ENCODE measurements around the gene AP1AR.
"Not testable (repeated sequence)": the region's sequence is repeated elsewhere in the genome, so short reads cannot be mapped to it uniquely, and the experiment has no call there.

The AP1AR gene

DNA sequence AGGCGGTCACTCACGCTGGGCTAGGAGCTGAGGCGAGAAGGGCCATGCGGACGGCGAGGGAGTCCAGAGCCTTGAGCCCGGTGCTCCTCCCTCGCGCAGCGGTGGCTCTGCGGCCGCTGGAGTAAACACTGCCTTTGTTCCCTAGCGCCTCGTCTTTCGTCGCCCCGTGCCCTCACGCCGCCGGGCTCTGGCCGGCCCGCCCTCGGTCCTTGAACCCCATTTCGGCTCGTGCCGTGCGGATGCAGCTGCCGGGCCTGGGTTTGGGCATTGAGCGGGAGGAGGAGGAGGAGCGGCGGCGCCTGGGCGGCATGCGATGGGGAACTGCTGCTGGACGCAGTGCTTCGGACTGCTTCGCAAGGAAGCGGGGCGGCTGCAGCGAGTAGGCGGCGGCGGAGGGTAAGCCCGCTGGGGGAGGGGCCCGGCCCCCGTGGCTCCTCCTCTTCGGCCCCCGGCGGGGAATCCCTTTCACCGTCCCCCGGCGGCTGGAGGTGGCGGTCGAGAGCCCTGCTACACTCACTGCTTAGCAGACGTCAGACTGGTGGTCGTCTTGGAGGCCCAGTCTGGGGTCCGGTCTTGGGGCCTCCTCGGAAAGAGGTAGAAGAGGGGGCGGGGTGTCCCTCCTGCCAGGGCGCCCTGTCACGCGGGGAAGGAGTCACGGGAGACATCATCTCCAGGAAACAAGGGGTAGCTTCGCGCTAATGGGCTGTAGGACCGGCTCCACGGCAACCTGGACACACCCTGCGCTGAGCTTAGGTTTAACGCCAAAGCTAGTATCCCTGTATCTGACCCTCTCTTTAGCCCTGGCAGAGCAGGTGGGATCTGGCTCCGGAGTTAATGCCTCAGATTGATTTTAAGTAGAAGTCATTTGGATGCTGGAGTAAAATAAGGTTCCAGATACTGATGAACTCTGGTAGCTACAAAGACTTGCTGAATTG lies at the start of gene AP1AR:
AP1AR (plus strand) TSS at position 9 of the 935 bp plus-strand sequence; CDS start at position 314, 305 bp downstream.
- peak; percentile 91 for DNase-seq (ENCODE audit: low spot score)

- no peak for DNase-seq (ENCODE audit: low spot score)
Measured at GRCh38 chr4:112182604-112183003, 49.0 kb upstream of the AP1AR start.

DNA sequence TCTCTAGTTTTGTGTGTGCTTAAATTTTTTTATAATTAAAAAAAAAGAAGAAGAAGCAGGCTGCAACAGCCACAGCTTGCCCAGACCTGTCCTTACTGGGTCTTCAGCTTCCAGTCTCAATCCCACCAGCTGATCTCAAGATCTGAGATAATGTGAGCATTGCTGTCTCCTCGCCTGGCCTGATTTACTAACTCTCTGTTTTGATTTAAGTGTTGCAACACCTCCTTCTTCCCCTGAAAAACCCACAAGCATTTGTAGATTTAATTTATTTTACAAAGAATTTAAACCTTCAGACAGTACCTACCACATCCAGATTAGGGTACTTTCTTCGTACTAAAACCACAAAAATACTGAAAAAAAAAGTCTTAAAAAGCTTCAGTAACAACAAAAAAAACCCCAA lies 48.3 kb upstream of the AP1AR start:
- no peak for DNase-seq (ENCODE audit: low spot score)

DNA sequence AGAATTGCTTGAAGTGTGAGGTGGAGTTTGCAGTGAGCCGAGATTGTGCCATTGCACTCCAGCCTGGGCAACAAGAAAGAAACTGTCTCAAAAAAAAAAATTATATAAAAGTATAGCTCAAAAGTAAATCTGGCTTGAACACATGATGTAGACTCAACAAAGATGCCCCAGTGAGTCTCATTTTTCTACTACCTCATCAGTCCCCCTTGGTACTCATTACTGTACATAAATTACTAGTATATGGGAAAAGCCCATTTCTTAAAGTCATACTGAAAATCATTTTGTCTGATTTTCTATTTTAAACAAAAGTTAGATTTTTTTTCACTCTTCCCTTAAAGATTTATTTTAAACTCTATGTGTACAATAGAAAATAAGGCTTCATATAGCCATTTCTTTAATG lies 47.1 kb upstream of the AP1AR start:
- DNase-seq (ENCODE audit: low spot score), result no peak

- no peak for DNase-seq (ENCODE audit: low spot score)
Measured at GRCh38 chr4:112185334-112185733, 46.3 kb upstream of the AP1AR start.

DNA sequence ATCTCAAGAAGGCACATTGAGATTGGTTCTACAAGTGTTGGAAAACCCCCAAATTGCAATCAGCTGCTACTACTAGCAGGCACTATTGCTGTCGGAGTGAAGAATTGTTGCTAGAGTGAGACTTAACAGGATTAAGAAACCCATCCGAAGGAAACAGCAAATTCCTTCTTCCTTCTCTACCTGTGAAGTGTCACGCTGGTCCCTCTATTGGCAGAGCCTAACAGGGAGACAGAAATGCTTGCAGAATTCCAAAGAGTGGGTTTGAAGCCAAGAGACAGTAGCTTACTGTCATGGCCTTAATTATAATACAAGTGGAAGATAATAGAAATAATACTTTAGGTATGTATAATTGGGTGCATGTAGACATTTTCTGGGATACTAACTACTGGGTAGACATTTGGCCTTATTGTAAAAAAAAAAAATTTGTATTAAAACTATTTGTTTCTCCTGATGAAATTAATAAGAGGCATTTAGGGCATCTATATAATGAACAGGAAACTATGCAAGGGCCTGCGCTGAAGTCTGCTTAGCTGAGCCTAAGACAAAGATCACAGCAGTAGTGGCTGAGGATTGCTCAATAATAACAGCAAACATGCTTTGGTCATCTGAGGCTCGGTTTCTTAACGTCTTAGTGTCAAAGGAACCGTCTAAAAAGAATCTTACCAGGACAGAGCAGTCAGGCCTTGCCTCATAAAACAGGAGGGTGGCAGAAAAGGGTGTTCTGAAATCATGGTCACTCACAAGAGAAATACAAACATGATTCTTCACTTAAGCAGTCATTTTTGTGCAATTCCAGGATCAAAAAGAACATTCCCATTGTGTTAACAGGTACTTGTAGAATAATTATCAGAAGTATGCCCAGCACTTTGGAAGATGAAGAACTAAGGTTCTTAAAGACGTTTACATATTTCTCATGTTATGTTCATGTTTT lies 45.6 kb upstream of the AP1AR start:
- no peak for DNase-seq (ENCODE audit: low spot score)

DNA sequence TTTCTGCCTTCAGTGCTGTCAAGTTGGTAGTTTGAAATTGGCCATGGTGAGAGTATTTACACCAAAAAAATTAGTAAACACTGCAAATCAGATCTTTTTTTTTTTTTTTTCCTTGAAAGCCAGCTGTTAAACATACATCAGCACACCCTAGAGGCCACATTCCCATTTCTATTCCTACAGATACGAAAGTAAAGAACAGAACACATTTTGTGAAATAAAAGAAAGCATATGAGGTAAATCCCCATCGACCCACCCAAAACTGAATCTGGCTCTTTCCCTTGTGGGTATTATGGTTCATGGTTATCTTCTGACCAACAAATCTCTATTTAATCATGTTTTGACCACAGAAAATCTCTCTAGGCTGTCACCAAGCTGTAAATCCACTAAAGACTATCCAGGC lies 41.8 kb upstream of the AP1AR start:
- no peak for DNase-seq (ENCODE audit: low spot score)

DNA sequence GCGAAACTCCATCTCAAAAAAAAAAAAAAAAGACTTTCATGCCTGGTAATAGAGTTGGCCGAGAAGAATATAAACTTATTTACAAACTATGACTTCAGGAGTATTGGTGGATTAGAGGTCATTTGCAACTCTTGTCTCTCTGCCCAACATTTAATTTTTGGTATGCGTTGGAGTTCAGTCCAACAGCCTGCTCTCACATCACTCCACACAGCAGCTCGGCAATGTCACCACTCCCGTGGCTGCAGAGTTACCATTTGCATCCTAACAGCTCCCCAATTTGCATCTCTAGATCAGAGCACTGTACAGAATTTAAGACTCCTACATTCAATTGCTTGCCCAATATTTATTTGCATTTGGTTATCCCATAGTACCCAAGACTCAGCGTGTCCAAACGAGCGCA lies 40.9 kb upstream of the AP1AR start:
- no peak for DNase-seq (ENCODE audit: low spot score)

DNA sequence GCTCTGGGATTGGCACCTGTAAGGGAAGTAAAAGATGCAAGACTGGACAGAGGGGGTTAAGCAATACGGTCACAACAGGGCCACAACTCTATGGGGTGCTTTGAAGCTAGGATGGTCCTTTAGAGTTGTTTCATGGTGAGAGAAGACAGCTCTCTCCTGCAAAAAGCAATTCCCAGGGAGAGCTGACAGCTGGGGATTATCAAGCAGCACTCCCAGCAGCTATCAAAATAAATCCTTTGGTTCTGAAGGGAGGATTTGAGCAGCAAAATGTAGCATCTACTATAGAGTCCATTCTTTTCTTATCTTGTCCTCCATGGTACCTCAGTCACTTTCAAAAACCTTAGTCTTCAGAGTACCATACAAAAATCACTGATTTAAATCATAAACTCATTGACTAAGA lies 35.1 kb upstream of the AP1AR start:
- no peak for DNase-seq (ENCODE audit: low spot score)

DNA sequence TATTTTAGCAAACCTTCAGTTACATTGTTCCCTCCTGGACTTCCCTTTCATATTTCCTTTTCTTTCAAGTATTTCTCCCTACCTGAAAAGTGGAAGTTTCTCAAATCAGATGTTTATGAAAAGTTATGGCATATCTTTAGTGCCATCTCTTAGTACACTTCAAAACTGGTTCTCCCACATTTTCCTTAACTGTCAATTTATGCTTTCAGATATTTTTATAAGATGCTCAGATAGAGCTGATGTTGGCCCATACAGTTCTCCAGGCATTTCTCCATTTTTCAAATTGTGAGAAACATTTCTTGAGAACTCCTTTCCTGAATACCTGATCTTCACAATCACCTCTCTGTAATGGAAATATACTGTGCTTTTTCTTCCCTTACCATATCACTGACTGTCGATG lies 32.5 kb upstream of the AP1AR start:
- no peak for DNase-seq (ENCODE audit: low spot score)

- no peak for DNase-seq (ENCODE audit: low spot score)
Measured at GRCh38 chr4:112201915-112202505, 29.6 kb upstream of the AP1AR start.

DNA sequence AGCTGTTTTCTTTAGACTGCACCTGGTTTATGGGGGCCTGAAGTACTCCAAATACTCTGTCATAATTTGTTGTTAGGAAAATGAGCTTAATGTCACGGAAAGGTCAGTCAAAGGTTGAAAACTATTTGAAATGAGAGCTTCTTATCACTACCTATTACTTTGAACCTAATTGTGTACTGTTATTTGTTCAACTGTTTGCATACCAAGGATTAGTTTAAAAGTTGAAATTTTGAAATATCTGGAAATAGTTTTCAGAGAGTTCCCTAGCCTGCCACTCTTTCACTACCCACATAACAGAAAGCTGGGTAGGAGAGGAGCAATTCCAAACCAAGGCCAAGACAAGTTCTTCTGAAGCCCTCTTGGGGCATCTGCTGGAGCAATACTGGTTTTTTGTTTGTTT lies 28.0 kb upstream of the AP1AR start:
- DNase-seq (ENCODE audit: low spot score), result no peak

GRCh38 chr4:112206431-112206830 lies 25.2 kb upstream of the AP1AR start:
- DNase-seq (ENCODE audit: low spot score), result no peak

DNA sequence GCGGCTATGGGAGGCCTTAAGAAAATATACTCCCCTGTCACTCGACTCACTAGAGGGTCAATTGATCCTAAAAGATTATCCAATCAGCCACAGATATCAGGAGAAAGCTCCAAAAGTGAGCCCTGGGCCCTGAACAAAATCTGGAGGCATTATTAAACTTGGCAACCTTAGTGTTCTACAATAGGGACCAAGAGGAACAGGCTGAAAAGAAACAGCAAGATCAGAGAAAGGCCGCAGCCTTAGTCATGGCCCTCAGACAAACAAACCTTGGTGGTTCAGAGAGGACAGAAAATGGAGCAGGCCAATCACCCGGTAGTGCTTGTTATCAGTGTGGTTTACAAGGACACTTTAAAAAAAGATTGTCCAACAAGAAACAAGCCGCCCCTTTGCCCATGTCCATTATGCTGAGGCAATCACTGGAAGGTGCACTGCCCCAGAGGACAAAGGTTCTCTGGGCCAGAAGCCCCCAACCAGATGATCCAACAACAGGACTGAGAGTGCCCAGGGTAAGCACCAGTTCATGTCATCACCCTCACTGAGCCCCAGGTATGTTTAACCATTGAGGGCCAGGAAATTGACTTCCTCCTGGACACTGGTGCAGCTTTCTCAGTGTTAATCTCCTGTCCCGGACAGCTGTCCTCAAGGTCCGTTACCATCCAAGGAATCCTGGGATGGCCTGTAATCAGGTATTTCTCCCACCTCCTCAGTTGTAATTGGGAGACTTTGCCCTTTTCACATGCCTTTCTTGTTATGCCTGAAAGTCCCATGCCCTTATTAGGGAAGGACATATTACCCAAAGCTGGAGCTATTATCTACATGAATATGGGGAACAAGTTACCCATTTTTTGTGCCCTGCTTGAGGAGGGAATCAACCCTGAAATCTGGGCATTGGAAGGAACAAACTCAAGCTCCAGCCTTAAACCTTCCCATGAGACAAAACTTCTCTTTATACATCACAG lies 23.2 kb upstream of the AP1AR start:
- DNase-seq (ENCODE audit: low spot score), result not testable (repeated sequence)

DNA sequence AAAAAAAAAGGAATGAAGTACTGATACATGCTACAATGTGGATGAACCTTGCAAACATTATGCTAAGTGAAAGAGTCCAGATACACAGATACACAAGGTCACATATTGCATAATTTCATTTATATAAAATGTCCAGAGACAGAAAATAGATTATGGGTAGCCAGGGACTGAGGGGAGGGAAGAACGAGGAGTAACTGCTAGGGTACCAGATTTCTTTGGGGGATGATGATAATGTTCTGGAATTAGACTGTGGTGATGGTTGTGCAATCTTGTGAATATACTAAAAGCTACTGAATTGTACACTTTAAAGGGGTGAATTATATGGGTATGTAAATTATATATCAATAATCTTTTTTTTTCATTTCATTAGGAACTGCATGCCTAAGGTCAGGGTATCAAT lies 20.8 kb upstream of the AP1AR start:
- DNase-seq (ENCODE audit: low spot score), result no peak

- no peak for DNase-seq (ENCODE audit: low spot score)
Measured at GRCh38 chr4:112213091-112213490, 18.5 kb upstream of the AP1AR start.

DNA sequence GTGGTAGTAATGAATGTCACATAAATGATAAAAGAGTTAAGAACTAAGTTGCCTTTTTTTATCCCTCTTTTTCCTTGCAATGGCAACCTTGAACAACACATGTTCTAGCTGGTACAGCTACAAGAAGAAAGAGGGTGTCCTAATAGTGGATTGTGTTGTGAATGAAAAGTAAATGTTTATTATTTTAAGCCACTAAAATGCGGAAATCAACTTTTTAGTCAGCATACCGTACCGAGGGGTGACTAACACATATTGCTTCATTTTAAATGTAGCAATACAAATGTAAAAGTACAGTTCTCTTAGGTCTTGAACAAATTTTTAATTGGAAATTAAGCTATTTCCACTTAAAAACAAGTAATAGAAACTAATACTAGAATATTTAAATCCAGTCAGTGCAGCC lies 17.7 kb upstream of the AP1AR start:
- DNase-seq (ENCODE audit: low spot score), result no peak

DNA sequence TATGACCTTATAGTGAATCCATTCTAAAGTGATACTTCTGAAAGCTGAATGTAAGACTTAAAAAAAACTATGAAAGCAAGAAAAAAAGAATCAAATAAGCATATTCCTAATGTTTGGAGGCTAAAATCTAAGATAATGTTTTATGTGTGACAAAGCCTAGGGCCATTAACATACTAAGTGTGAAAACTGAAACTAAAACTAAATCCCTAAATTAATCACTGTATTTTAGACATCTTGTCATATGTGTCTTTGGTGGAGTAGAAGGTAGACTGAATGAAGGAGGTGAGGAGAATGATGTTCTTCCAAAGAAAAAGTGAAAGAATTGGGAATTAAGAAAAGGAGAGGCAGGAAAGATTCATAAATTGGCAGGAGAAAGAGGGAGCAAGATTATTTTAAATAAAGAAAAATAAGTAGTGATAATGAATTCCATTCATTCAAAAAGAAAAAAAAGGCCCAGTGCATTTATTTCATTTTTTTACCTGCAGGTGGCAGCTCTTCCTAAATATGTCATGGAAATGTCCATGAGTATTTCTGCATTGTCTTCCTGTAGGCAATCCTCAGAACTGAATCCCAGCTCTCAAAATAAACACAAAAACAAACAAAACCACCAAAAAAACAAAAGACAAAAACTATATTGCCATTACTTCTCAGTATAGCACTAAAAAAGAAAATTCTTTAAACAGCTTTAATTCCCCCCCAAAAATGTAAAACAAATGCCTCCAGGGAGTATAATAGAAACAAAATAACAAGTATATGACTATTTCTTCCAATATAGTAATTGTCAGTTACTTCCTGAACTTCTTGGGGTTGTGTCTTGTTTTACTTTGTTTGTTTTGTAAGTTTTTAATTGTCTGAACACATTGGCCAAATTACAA lies 17.0 kb upstream of the AP1AR start:
- DNase-seq (ENCODE audit: low spot score), result no peak

DNA sequence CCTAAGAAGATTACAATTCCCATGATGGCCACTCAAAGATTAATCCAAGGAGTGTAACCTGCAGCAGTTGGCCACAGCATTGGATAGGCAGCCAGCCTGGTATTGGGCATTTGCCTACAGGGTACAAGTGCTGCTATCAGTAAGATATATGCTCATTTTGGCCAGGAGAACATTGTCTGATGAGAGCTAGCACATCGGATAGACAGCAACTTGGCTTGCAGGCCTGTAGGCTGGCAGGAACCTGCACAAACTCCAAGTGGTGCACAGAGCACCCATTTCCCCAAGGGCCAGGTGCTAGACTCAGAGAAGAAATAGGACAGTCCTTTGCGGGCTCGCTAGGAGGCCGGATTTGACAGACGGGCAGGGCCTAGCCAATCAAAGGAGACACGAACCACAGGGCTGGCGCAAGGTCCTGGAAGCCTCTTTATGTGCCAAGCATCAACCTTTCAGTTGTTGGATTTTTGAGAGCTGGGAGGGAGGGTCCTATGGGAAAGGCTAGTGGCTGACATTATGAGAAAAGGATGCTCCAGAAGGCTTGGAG lies 11.7 kb upstream of the AP1AR start:
- no peak for DNase-seq (ENCODE audit: low spot score)
